ENCODE results near the gene LOX.

Gene LOX

DNA sequence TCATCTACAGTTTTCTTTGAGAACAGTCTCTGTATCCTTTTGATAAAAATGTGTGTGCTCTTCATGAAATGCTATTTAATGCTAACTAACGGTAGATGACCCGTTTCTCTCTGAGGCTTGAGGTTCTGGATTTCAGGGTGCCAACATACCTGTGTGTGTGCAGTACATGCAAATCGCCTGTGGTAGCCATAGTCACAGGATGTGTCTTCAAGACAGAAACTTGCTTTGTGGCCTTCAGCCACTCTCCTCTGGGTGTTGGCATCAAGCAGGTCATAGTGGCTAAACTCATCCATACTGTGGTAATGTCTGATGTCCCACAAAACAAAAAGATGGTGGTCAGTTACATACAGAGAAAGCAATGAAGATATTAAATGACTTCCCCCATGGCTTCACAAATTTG lies 4.2 kb downstream of the LOX start:
- Histone ChIP-seq H4K20me1 (ENCODE audit: insufficient read depth, low read length) (no peaks in the 10 kb centered on the region), H3K9ac (ENCODE audit: low read length) (no peak overlapping the region), H3K4me3 (ENCODE audit: low read depth, low read length, poor library complexity, severe bottlenecking) (no peak overlapping the region)

DNA sequence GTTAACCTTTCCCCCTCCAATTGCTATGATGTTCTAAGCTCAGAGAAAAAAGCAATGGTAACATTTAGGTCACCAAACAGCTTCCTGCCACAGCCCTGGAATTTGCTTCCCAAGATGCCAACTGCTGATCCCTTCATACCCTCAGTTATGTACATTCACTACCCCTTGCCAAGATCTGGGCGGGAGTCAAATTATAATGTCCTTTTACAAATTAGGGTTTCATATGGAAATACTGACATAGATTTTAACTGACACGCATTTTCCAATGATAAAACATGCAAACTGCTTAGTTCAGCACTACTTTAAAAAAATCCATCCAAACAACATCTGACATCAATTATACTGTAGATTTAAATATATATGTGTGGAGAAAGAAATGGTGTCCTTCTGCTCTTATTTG lies 5.0 kb downstream of the LOX start:
- no peak overlapping the region for H3K4me3 ChIP-seq (ENCODE audit: low read depth, low read length, poor library complexity, severe bottlenecking)
- H3F3A ChIP-seq (ENCODE audit: insufficient read depth, low read length) = no peaks in the 10 kb centered on the region
- H3K4me1 ChIP-seq (ENCODE audit: insufficient read depth, low read length, severe bottlenecking) = no peaks in the 10 kb centered on the region
- H2AFZ ChIP-seq (ENCODE audit: low read length) = no peak overlapping the region
- H3K4me2 ChIP-seq (ENCODE audit: low read length) = no peak overlapping the region
- H3K36me3 ChIP-seq (ENCODE audit: insufficient read depth, low read length) = no peaks in the 10 kb centered on the region
- no peaks in the 10 kb centered on the region for H3K9me3 ChIP-seq (ENCODE audit: low read length)
- H3K9me2 ChIP-seq (ENCODE audit: low read depth, low read length) = no peaks in the 10 kb centered on the region
- no peak overlapping the region for H3K27ac ChIP-seq (ENCODE audit: low read depth, low read length, poor library complexity, severe bottlenecking)
- no peak for TF ChIP-seq EZH2 (IDR thresholded peaks at IDR 0.05; ENCODE audit: borderline replicate concordance, low read length)
- H4K20me1 ChIP-seq (ENCODE audit: insufficient read depth, low read length) = no peaks in the 10 kb centered on the region
- H3K9ac ChIP-seq (ENCODE audit: low read length) = no peak overlapping the region
- no peaks in the 10 kb centered on the region for H3K79me2 ChIP-seq (ENCODE audit: insufficient read depth, low read length)
- H3K27me3 ChIP-seq (ENCODE audit: insufficient read depth, low read length) = no peaks in the 10 kb centered on the region

More for the DNA sequence above, 4.2 kb downstream of the LOX start:
- no peaks in the 10 kb centered on the region for H3K9me3 ChIP-seq (ENCODE audit: low read length)
- TF ChIP-seq EZH2 (IDR thresholded peaks at IDR 0.05; ENCODE audit: borderline replicate concordance, low read length) = no peak
- no peak for TF ChIP-seq CTCF (IDR thresholded peaks at IDR 0.05; ENCODE audit: low read length)
- H3K4me1 ChIP-seq (ENCODE audit: insufficient read depth, low read length, severe bottlenecking) = no peaks in the 10 kb centered on the region
- no peak overlapping the region for H3K4me2 ChIP-seq (ENCODE audit: low read length)
- no peak overlapping the region for H2AFZ ChIP-seq (ENCODE audit: low read length)
- H3K27me3 ChIP-seq (ENCODE audit: insufficient read depth, low read length) = no peaks in the 10 kb centered on the region
- H3K27ac ChIP-seq (ENCODE audit: low read depth, low read length, poor library complexity, severe bottlenecking) = no peak overlapping the region
- no peaks in the 10 kb centered on the region for H3F3A ChIP-seq (ENCODE audit: insufficient read depth, low read length)
- no peaks in the 10 kb centered on the region for H3K9me2 ChIP-seq (ENCODE audit: low read depth, low read length)
- no peaks in the 10 kb centered on the region for H3K36me3 ChIP-seq (ENCODE audit: insufficient read depth, low read length)
- H3K79me2 ChIP-seq (ENCODE audit: insufficient read depth, low read length) = no peaks in the 10 kb centered on the region

GRCh38 chr5:122067390-122067789 lies 10.7 kb downstream of the LOX start:
- Histone ChIP-seq H3K4me2 (ENCODE audit: low read length) (no peak overlapping the region), H4K20me1 (ENCODE audit: insufficient read depth, low read length) (no peaks in the 10 kb centered on the region), H2AFZ (ENCODE audit: low read length) (no peak overlapping the region), H3K9me3 (ENCODE audit: low read length) (no peaks in the 10 kb centered on the region), H3K9me2 (ENCODE audit: low read depth, low read length) (no peaks in the 10 kb centered on the region), H3K27me3 (ENCODE audit: insufficient read depth, low read length) (no peaks in the 10 kb centered on the region), H3F3A (ENCODE audit: insufficient read depth, low read length) (no peaks in the 10 kb centered on the region), H3K4me1 (ENCODE audit: insufficient read depth, low read length, severe bottlenecking) (no peaks in the 10 kb centered on the region), H3K36me3 (ENCODE audit: insufficient read depth, low read length) (no peaks in the 10 kb centered on the region), H3K9ac (ENCODE audit: low read length) (no peak overlapping the region), H3K79me2 (ENCODE audit: insufficient read depth, low read length) (no peaks in the 10 kb centered on the region), H3K27ac (ENCODE audit: low read depth, low read length, poor library complexity, severe bottlenecking) (no peak overlapping the region), H3K4me3 (ENCODE audit: low read depth, low read length, poor library complexity, severe bottlenecking) (no peak overlapping the region)
- TF ChIP-seq CTCF (IDR thresholded peaks at IDR 0.05; ENCODE audit: low read length) = no peak

GRCh38 chr5:122064992-122065391 lies 13.1 kb downstream of the LOX start:
- Histone ChIP-seq H3K79me2 (ENCODE audit: insufficient read depth, low read length) (no peaks in the 10 kb centered on the region), H3K4me3 (ENCODE audit: low read depth, low read length, poor library complexity, severe bottlenecking) (no peak overlapping the region), H3K27me3 (ENCODE audit: insufficient read depth, low read length) (no peaks in the 10 kb centered on the region), H3K9me2 (ENCODE audit: low read depth, low read length) (no peaks in the 10 kb centered on the region), H3F3A (ENCODE audit: insufficient read depth, low read length) (no peaks in the 10 kb centered on the region), H3K9me3 (ENCODE audit: low read length) (no peaks in the 10 kb centered on the region), H3K36me3 (ENCODE audit: insufficient read depth, low read length) (no peaks in the 10 kb centered on the region), H3K9ac (ENCODE audit: low read length) (no peak overlapping the region), H3K4me2 (ENCODE audit: low read length) (no peak overlapping the region), H4K20me1 (ENCODE audit: insufficient read depth, low read length) (no peaks in the 10 kb centered on the region), H2AFZ (ENCODE audit: low read length) (no peak overlapping the region), H3K4me1 (ENCODE audit: insufficient read depth, low read length, severe bottlenecking) (no peaks in the 10 kb centered on the region), H3K27ac (ENCODE audit: low read depth, low read length, poor library complexity, severe bottlenecking) (no peak overlapping the region)
- TF ChIP-seq CTCF (IDR thresholded peaks at IDR 0.05; ENCODE audit: low read length) = no peak
- no peak for TF ChIP-seq EZH2 (IDR thresholded peaks at IDR 0.05; ENCODE audit: borderline replicate concordance, low read length)

Measured in OCI-LY1 (cell line).